HUES48 (cell line): ENCODE data around the gene SOST.
A peak's percentile ranks its signal among the peaks of the same experiment; 100 is the strongest.
"Not testable (repeated sequence)": the region's sequence is repeated elsewhere in the genome, so short reads cannot be mapped to it uniquely, and the experiment has no call there.

Source experiments
- H3K27ac ChIP-seq: one replicate; pipeline ENCODE4 v1.7.0; 2013; ENCODE audit warnings: low read depth, low read length, inconsistent platforms
- H3K27me3 ChIP-seq: 2 replicates; pipeline ENCODE4 v1.6.1; 2013; ENCODE audit warnings: mild to moderate bottlenecking, low read length; ENCODE audit not compliant: control insufficient read depth, insufficient read depth
- H3K36me3 ChIP-seq: 2 replicates; pipeline ENCODE4 v1.6.1; 2013; ENCODE audit warnings: low read length; ENCODE audit not compliant: control insufficient read depth, insufficient read depth
- H3K4me1 ChIP-seq: 2 replicates; pipeline ENCODE4 v1.6.1; 2013; ENCODE audit warnings: mild to moderate bottlenecking, low read length; ENCODE audit not compliant: control insufficient read depth, insufficient read depth
- H3K4me3 ChIP-seq: 2 replicates; pipeline ENCODE4 v1.5.1; 2013; ENCODE audit warnings: mild to moderate bottlenecking, low read depth, low read length
- H3K9ac ChIP-seq: 2 replicates; pipeline ENCODE4 v1.6.1; 2013; ENCODE audit warnings: mild to moderate bottlenecking, low read depth, low read length, moderate library complexity
- H3K9me3 ChIP-seq: 2 replicates; pipeline ENCODE4 v1.6.1; 2013; ENCODE audit warnings: low read length; ENCODE audit not compliant: control insufficient read depth, insufficient read depth

The SOST gene

GRCh38 chr17:43758497-43759174 is at the start of gene SOST:
SOST (minus strand) TSS chr17:43758791; CDS start chr17:43758741, 50 bp downstream.
- Histone ChIP-seq H3K27me3 (peaks cover 37% of the 10 kb centered on the region), H3K9me3 (no peaks in the 10 kb centered on the region), H3K36me3 (no peaks in the 10 kb centered on the region), H3K4me1 (peaks cover 9% of the 10 kb centered on the region), H3K4me3 (no peak within 1 kb of the TSS), H3K9ac (no peak within 1 kb of the TSS), H3K27ac (peak within 1 kb of the TSS; percentile 57)

GRCh38 chr17:43808076-43808475 is 49.5 kb upstream of the SOST start:
- Histone ChIP-seq H3K9me3 (no peaks in the 10 kb centered on the region), H3K36me3 (peaks cover 8% of the 10 kb centered on the region; the same call in 1 of the 2 replicates), H3K4me3 (no peak overlapping the region), H3K27me3 (no peaks in the 10 kb centered on the region), H3K9ac (no peak overlapping the region), H3K4me1 (peaks cover 20% of the 10 kb centered on the region), H3K27ac (no peak overlapping the region)

GRCh38 chr17:43805117-43805516 is 46.5 kb upstream of the SOST start:
- H3K27me3 ChIP-seq, result no peaks in the 10 kb centered on the region
- no peak overlapping the region for H3K9ac ChIP-seq
- 0 out of 2 replicates have a peak, but pooled peaks cover 8% of the 10 kb centered on the region for H3K36me3 ChIP-seq
- peaks cover 34% of the 10 kb centered on the region for H3K4me1 ChIP-seq
- no peak overlapping the region for H3K27ac ChIP-seq
- no peak overlapping the region for H3K4me3 ChIP-seq
- H3K9me3 ChIP-seq, result no peaks in the 10 kb centered on the region

GRCh38 chr17:43803758-43804157 is 45.2 kb upstream of the SOST start:
- Histone ChIP-seq H3K36me3 (0 out of 2 replicates have a peak, but pooled peaks cover 6% of the 10 kb centered on the region), H3K9me3 (no peaks in the 10 kb centered on the region), H3K4me1 (peaks cover 34% of the 10 kb centered on the region), H3K4me3 (no peak overlapping the region), H3K27ac (peak overlapping the region; percentile 62), H3K27me3 (no peaks in the 10 kb centered on the region), H3K9ac (no peak overlapping the region)

- Histone ChIP-seq H3K9ac (no peak overlapping the region), H3K36me3 (no peaks in the 10 kb centered on the region), H3K4me3 (no peak overlapping the region), H3K9me3 (peaks cover 2% of the 10 kb centered on the region; the same call in 1 of the 2 replicates), H3K27ac (no peak overlapping the region), H3K4me1 (peaks cover 34% of the 10 kb centered on the region), H3K27me3 (no peaks in the 10 kb centered on the region)
Observed at GRCh38 chr17:43801844-43802243, 43.3 kb upstream of the SOST start.

GRCh38 chr17:43800736-43801135 is 42.1 kb upstream of the SOST start:
- no peak overlapping the region for H3K27ac ChIP-seq
- no peak overlapping the region for H3K4me3 ChIP-seq
- H3K9ac ChIP-seq, result no peak overlapping the region
- H3K27me3 ChIP-seq, result no peaks in the 10 kb centered on the region
- H3K36me3 ChIP-seq, result no peaks in the 10 kb centered on the region
- H3K9me3 ChIP-seq, result peaks cover 2% of the 10 kb centered on the region; the same call in 1 of the 2 replicates
- H3K4me1 ChIP-seq, result peaks cover 34% of the 10 kb centered on the region

- Histone ChIP-seq H3K36me3 (no peaks in the 10 kb centered on the region), H3K9me3 (peaks cover 2% of the 10 kb centered on the region; the same call in 1 of the 2 replicates), H3K27me3 (no peaks in the 10 kb centered on the region), H3K4me3 (no peak overlapping the region), H3K9ac (no peak overlapping the region), H3K27ac (no peak overlapping the region), H3K4me1 (peaks cover 24% of the 10 kb centered on the region)
Observed at GRCh38 chr17:43799047-43799446, 40.5 kb upstream of the SOST start.

GRCh38 chr17:43798024-43798423 is 39.4 kb upstream of the SOST start:
- H3K27me3 ChIP-seq, H3K27ac ChIP-seq, H3K9ac ChIP-seq, H3K4me3 ChIP-seq, H3K36me3 ChIP-seq, H3K9me3 ChIP-seq: not testable (repeated sequence)
- peaks cover 13% of the 10 kb centered on the region for H3K4me1 ChIP-seq

GRCh38 chr17:43792668-43793067 is 34.1 kb upstream of the SOST start:
- not testable (repeated sequence) for H3K4me3 ChIP-seq, H3K27ac ChIP-seq, H3K27me3 ChIP-seq, H3K9me3 ChIP-seq, H3K4me1 ChIP-seq, H3K9ac ChIP-seq, H3K36me3 ChIP-seq

- Histone ChIP-seq H3K9ac (no peak overlapping the region), H3K4me3 (no peak overlapping the region), H3K27ac (no peak overlapping the region), H3K9me3 (no peaks in the 10 kb centered on the region), H3K4me1 (no peaks in the 10 kb centered on the region), H3K27me3 (no peaks in the 10 kb centered on the region), H3K36me3 (no peaks in the 10 kb centered on the region)
Observed at GRCh38 chr17:43791589-43791988, 33.0 kb upstream of the SOST start.

- Histone ChIP-seq H3K9me3 (no peaks in the 10 kb centered on the region), H3K27ac (no peak overlapping the region), H3K27me3 (no peaks in the 10 kb centered on the region), H3K4me3 (no peak overlapping the region), H3K4me1 (no peaks in the 10 kb centered on the region), H3K36me3 (no peaks in the 10 kb centered on the region), H3K9ac (no peak overlapping the region)
Observed at GRCh38 chr17:43790311-43790940, 31.8 kb upstream of the SOST start.
